Gastroesophageal sphincter (tissue), 3 donors: Measurements from ENCODE around the gene KMT2B.

Source experiments
- POLR2A ChIP-seq, 2 donors: fragments of 450-650 bp; IDR thresholded peaks; one replicate each; pipeline ENCODE4 v1.6.1; 2017; ENCODE audit warnings: antibody characterized with exemption in 2 of 2, mild to moderate bottlenecking in 2 of 2, moderate library complexity in 1 of 2
- TF ChIP-seq, protein P1 (sequence below), 4 experiments: fragments of 200-600 bp in 2 of 4; fragments of 450-650 bp in 2 of 4; sonication (generic) in 1 of 4; IDR thresholded peaks; one replicate each; pipeline ENCODE4 v1.5.1; 2017 to 2019; ENCODE audit warnings: antibody characterized with exemption in 4 of 4, mild to moderate bottlenecking in 2 of 4, moderate library complexity in 2 of 4

DNA sequence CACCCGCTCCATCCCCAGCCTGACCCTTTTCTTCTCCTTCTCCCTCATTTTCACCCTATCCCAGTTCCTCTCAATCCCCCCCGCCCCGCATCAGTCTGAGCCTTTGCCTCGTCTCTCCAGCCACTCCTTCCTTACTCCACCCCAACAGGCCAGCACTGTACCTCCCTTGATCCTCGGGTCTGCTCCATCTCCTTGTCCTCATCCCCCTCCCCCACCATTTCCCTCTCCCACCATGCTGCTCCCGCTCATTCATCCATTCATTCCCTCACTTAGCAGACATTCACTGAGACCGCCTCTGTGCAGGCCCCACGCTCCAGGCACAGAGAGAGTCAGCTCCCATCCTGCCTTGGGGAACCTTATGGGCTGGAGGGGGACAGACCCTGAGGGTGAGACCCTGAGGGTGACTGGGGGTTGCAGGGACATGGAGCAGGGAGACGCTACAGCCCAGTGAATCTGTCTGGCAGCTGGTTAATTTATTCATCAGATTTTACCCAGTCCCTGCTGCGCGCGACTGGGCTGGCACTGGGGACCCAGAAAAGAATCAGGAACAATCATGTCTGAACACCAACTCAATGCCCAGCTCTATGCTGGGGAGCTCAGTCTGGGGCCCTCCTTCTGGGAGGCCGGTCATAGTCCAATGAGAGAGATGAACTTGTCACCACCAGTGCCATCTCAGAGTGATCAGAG lies 58.4 kb downstream of the KMT2B start:
- TF ChIP-seq, protein P1, sequence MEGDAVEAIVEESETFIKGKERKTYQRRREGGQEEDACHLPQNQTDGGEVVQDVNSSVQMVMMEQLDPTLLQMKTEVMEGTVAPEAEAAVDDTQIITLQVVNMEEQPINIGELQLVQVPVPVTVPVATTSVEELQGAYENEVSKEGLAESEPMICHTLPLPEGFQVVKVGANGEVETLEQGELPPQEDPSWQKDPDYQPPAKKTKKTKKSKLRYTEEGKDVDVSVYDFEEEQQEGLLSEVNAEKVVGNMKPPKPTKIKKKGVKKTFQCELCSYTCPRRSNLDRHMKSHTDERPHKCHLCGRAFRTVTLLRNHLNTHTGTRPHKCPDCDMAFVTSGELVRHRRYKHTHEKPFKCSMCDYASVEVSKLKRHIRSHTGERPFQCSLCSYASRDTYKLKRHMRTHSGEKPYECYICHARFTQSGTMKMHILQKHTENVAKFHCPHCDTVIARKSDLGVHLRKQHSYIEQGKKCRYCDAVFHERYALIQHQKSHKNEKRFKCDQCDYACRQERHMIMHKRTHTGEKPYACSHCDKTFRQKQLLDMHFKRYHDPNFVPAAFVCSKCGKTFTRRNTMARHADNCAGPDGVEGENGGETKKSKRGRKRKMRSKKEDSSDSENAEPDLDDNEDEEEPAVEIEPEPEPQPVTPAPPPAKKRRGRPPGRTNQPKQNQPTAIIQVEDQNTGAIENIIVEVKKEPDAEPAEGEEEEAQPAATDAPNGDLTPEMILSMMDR (IDR thresholded peaks at IDR 0.05): no peak
- TF ChIP-seq POLR2A (IDR thresholded peaks at IDR 0.05): no peak
